Testis (tissue), 3 donors: Measurements from ENCODE around the gene PTPN5. TPM values are rescaled to one million over a fixed set of nuclear protein-coding genes. Genes with fewer than 3 reads are reported as not detected.

Experiments
- DNase-seq: peaks from one replicate; pipeline ENCODE4 v3.0.0-alpha.2; 2019
- H3K27ac ChIP-seq, 2 donors: fragments of 200-600 bp; sonication (generic); one replicate each; pipeline ENCODE4 v1.5.1; 2019
- H3K27me3 ChIP-seq: fragments of 200-600 bp; sonication (generic); one replicate; pipeline ENCODE4 v1.5.1; 2019
- H3K36me3 ChIP-seq: fragments of 200-600 bp; sonication (generic); one replicate; pipeline ENCODE4 v1.5.1; 2017; ENCODE audit warnings: low read depth; ENCODE audit errors: missing control alignments
- H3K4me1 ChIP-seq: fragments of 200-600 bp; sonication (generic); one replicate; pipeline ENCODE4 v1.5.1; 2019
- H3K4me3 ChIP-seq, 2 donors: fragments of 200-600 bp; sonication (generic); one replicate each; pipeline ENCODE4 v1.5.1; 2017 to 2019
- H3K9me3 ChIP-seq: fragments of 200-600 bp; sonication (generic); one replicate; pipeline ENCODE4 v1.5.1; 2017
- CTCF ChIP-seq, 3 experiments: fragments of 450-650 bp in 2 of 3; fragments of 200-600 bp in 1 of 3; sonication (generic) in 1 of 3; IDR thresholded peaks; one replicate each; pipeline ENCODE4 v1.5.1; 2016 to 2019; ENCODE audit warnings: antibody characterized with exemption in 3 of 3, mild to moderate bottlenecking in 2 of 3, moderate library complexity in 1 of 3
- POLR2A ChIP-seq: fragments of 450-650 bp; IDR thresholded peaks from one replicate; pipeline ENCODE4 v1.6.1; 2017; ENCODE audit warnings: antibody characterized with exemption, mild to moderate bottlenecking, moderate library complexity
- WGBS, 2 donors: methylation state at CpG; one replicate each; pipeline ENCODE4 v1.1.5; 2018; 5-methylcytosine and 5-hydroxymethylcytosine counted together
- intact Hi-C: fragments of 100-400 bp; cut with DNase I; formaldehyde crosslinking; loops from one replicate; pipeline ENCODE4 v1.15.1; 2023; ENCODE audit warnings: low total_unique reads
- polyA plus RNA-seq: library from polyadenylated mRNA; stranded (reverse); fragments of 350-450 nt; fragmentation: Illumina TruSeq; extraction: RNeasy Lipid Tissue Mini Kit (QIAGEN cat#74804); gene quantifications from one replicate; pipeline ENCODE4 v1.2.3, GENCODE V29; 2014; ENCODE audit warnings: low read depth, low replicate concordance; ENCODE audit not compliant: insufficient read depth
- total RNA-seq, 2 donors: library from RNA; depleted of rRNA; stranded (reverse); fragments of >200 nt; gene quantifications; one replicate each; pipeline ENCODE4 v1.2.3, GENCODE V29; 2016

Gene PTPN5
- total and polyA plus RNA-seq, 3 donors from 2014 or later: 4.4 to 10.2 (median 7.8) TPM

GRCh38 chr11:18703001-18703763 is 88.4 kb downstream of the PTPN5 start:
- Histone ChIP-seq H3K4me3 (no peak overlapping the region), H3K27ac (no peak overlapping the region), H3K27me3 (no peaks in the 10 kb centered on the region), H3K9me3 (no peaks in the 10 kb centered on the region), H3K4me1 (peaks cover 20% of the 10 kb centered on the region), H3K36me3 (no peaks in the 10 kb centered on the region)
- 83 to 100% methylated on average over 1 to 2 of the region's 2 CpGs for WGBS, 2 donors
- TF ChIP-seq POLR2A (no peak), CTCF (IDR thresholded peaks at IDR 0.05) (no peak)
- intact Hi-C loops: no loop called here
- DNase-seq: no peak

GRCh38 chr11:18701614-18702216 is 89.9 kb downstream of the PTPN5 start:
- no peak for DNase-seq
- no peaks in the 10 kb centered on the region for H3K27me3 ChIP-seq
- H3K27ac ChIP-seq: no peak overlapping the region
- H3K4me3 ChIP-seq: no peak overlapping the region
- 92 to 94% methylated on average over 17 of the region's 17 CpGs for WGBS, 2 donors
- H3K36me3 ChIP-seq: no peaks in the 10 kb centered on the region
- intact Hi-C loops: no loop called here
- TF ChIP-seq CTCF (IDR thresholded peaks at IDR 0.05) (no peak), POLR2A (no peak)
- H3K9me3 ChIP-seq: no peaks in the 10 kb centered on the region
- H3K4me1 ChIP-seq: peaks cover 24% of the 10 kb centered on the region

GRCh38 chr11:18700872-18701271 is 90.7 kb downstream of the PTPN5 start:
- H3K9me3 ChIP-seq: no peaks in the 10 kb centered on the region
- no peaks in the 10 kb centered on the region for H3K27me3 ChIP-seq
- no peak for TF ChIP-seq CTCF (IDR thresholded peaks at IDR 0.05)
- no peak for TF ChIP-seq POLR2A
- WGBS, 2 donors: 93 to 97% methylated on average over 7 of the region's 7 CpGs
- no peak overlapping the region for H3K4me3 ChIP-seq
- no peak overlapping the region for H3K27ac ChIP-seq
- H3K36me3 ChIP-seq: no peaks in the 10 kb centered on the region
- intact Hi-C loops: no loop called here
- DNase-seq: no peak
- peaks cover 24% of the 10 kb centered on the region for H3K4me1 ChIP-seq

GRCh38 chr11:18700375-18700774 is 91.2 kb downstream of the PTPN5 start:
- 71 to 75% methylated on average over 1 of the region's 1 CpG for WGBS, 2 donors

More at GRCh38 chr11:18700375-18700774, 91.2 kb downstream of the PTPN5 start:
- intact Hi-C loops: no loop called here
- no peak overlapping the region for H3K4me3 ChIP-seq
- no peaks in the 10 kb centered on the region for H3K27me3 ChIP-seq
- H3K4me1 ChIP-seq: peaks cover 21% of the 10 kb centered on the region
- no peaks in the 10 kb centered on the region for H3K9me3 ChIP-seq
- TF ChIP-seq CTCF (IDR thresholded peaks at IDR 0.05): no peak
- no peak for TF ChIP-seq POLR2A
- no peak for DNase-seq
- no peak overlapping the region for H3K27ac ChIP-seq
- H3K36me3 ChIP-seq: no peaks in the 10 kb centered on the region
